Measurements from ENCODE around the gene CFAP77. TPM values are rescaled to one million over a fixed set of nuclear protein-coding genes. Genes with fewer than 3 reads are reported as not detected.

CFAP77 gene
- total RNA-seq, 1 experiment from 2014 or later: 0.11 TPM

DNA sequence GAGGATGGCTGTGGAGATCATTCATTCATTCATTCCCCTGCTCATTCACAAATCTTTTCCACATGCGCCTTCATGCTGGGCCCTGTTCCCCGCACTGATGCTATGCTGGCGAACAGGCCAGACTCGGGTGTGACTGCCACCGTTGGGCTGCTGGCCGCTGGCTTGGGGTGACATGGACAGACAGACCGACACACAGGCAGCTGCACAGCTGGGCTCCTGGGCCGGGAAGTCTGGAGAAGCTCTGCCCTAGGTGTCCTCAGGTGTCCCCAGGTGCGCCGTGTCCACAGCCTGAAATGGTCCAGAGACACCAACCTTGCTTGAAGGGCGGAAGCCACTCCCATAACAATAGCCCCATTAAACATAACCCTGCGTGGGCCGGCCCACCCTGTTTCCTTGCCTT, 137.4 kb downstream of the CFAP77 start:
- H3K4me2 ChIP-seq (ENCODE audit: low read length): no peak overlapping the region

DNA sequence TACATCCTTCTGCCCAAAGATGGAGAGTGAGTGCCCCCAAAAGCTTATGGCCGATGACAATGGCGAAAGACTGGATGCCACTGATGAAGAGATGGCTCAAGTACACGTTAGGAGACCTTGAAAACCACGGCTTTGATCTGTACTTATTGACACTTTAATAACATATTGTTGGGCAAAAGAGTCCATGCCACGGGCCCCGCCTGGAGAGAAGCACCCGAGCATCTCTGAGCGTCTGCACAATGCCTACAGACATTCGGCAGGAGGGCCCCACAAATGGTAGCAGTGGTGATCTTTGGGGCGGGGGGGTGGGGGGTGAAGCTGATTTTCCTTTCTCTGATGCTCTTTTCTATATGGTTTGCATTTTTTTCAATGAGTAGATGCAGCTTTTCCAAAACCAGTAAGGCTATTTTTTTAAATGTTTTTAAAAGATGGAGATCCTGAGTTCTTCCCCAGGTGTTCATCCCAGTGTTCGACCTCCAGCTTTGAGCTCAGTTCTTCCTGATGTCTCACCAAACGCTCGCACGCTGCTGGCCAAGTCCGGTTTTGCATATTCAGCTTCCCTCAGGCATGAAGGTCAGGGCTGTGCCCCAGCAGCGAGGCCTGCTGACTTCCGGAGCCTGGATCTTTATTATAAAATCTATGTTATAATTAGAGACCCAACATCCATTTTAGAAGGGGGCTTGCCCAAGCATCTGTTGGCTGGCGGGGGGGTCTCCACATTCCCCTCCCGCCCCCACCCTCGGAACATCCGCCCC, 138.1 kb downstream of the CFAP77 start:
- H3K36me3 ChIP-seq (ENCODE audit: low read depth, low read length): no peaks in the 10 kb centered on the region
- no peaks in the 10 kb centered on the region for H3K79me2 ChIP-seq (ENCODE audit: low read length)
- no peak overlapping the region for H3K4me2 ChIP-seq (ENCODE audit: low read length)
- no TSS peak for BruUV-seq (replicated peaks)
- intact Hi-C loops (cut with micrococcal nuclease): no loop called here
- H3F3A ChIP-seq (ENCODE audit: low read length, unreplicated experiment): no peaks in the 10 kb centered on the region
- ChIA-PET POLR2A (ENCODE audit: unreplicated experiment) (no interaction called here), CTCF (no interaction called here)
- H3K4me1 ChIP-seq (ENCODE audit: insufficient read depth, low read length): no peaks in the 10 kb centered on the region
- ATAC-seq: no peak
- TF ChIP-seq, protein P1, sequence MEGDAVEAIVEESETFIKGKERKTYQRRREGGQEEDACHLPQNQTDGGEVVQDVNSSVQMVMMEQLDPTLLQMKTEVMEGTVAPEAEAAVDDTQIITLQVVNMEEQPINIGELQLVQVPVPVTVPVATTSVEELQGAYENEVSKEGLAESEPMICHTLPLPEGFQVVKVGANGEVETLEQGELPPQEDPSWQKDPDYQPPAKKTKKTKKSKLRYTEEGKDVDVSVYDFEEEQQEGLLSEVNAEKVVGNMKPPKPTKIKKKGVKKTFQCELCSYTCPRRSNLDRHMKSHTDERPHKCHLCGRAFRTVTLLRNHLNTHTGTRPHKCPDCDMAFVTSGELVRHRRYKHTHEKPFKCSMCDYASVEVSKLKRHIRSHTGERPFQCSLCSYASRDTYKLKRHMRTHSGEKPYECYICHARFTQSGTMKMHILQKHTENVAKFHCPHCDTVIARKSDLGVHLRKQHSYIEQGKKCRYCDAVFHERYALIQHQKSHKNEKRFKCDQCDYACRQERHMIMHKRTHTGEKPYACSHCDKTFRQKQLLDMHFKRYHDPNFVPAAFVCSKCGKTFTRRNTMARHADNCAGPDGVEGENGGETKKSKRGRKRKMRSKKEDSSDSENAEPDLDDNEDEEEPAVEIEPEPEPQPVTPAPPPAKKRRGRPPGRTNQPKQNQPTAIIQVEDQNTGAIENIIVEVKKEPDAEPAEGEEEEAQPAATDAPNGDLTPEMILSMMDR (conservative IDR thresholded peaks at IDR 0.05; ENCODE audit: low read depth, low read length): no peak
- TF ChIP-seq EZH2phosphoT487 (IDR thresholded peaks at IDR 0.05; ENCODE audit: borderline replicate concordance, low read length): no peak
- TF ChIP-seq EZH2 (IDR thresholded peaks at IDR 0.05; ENCODE audit: low read length, unreplicated experiment): no peak
- no peak for DNase-seq
- no peak overlapping the region for H3K4me3 ChIP-seq (ENCODE audit: low read length)
- H3K27ac ChIP-seq (ENCODE audit: low read length): no peak overlapping the region
- no peak overlapping the region for H2AFZ ChIP-seq (ENCODE audit: low read length)
- no peak overlapping the region for H3K9ac ChIP-seq (ENCODE audit: low read length)
- no peaks in the 10 kb centered on the region for H3K9me2 ChIP-seq (replicated peaks; ENCODE audit: low read length)
- H4K20me1 ChIP-seq (ENCODE audit: low read length): no peaks in the 10 kb centered on the region
- H3K27me3 ChIP-seq (ENCODE audit: low read length): no peaks in the 10 kb centered on the region
- no peaks in the 10 kb centered on the region for H3K9me3 ChIP-seq (ENCODE audit: low read length)

More for the DNA sequence above, 137.4 kb downstream of the CFAP77 start:
- POLR2A ChIA-PET (ENCODE audit: unreplicated experiment): no interaction called here
- no peaks in the 10 kb centered on the region for H4K20me1 ChIP-seq (ENCODE audit: low read length)
- intact Hi-C loops (cut with micrococcal nuclease): no loop called here
- no peaks in the 10 kb centered on the region for H3K27me3 ChIP-seq (ENCODE audit: low read length)
- no peak for TF ChIP-seq EZH2phosphoT487 (IDR thresholded peaks at IDR 0.05; ENCODE audit: borderline replicate concordance, low read length)
- TF ChIP-seq, protein P1 (conservative IDR thresholded peaks at IDR 0.05; ENCODE audit: low read depth, low read length): no peak
- no peak for TF ChIP-seq EZH2 (IDR thresholded peaks at IDR 0.05; ENCODE audit: low read length, unreplicated experiment)
- H3F3A ChIP-seq (ENCODE audit: low read length, unreplicated experiment): no peaks in the 10 kb centered on the region
- no peak overlapping the region for H3K4me3 ChIP-seq (ENCODE audit: low read length)
- H3K79me2 ChIP-seq (ENCODE audit: low read length): no peaks in the 10 kb centered on the region
- no peaks in the 10 kb centered on the region for H3K36me3 ChIP-seq (ENCODE audit: low read depth, low read length)
- H3K9ac ChIP-seq (ENCODE audit: low read length): no peak overlapping the region
- ATAC-seq (no peak), DNase-seq (no peak)
- no TSS peak for BruUV-seq (replicated peaks)
- no peak overlapping the region for H3K27ac ChIP-seq (ENCODE audit: low read length)
- CTCF ChIA-PET: no interaction called here
- H3K9me3 ChIP-seq (ENCODE audit: low read length): no peaks in the 10 kb centered on the region
- no peaks in the 10 kb centered on the region for H3K4me1 ChIP-seq (ENCODE audit: insufficient read depth, low read length)
- H3K9me2 ChIP-seq (replicated peaks; ENCODE audit: low read length): no peaks in the 10 kb centered on the region
- no peak overlapping the region for H2AFZ ChIP-seq (ENCODE audit: low read length)

All from PC-3 (cell line).